ENCODE data around the gene TSEN2.
"Not testable (repeated sequence)": the region's sequence is repeated elsewhere in the genome, so short reads cannot be mapped to it uniquely, and the experiment has no call there.

Gene TSEN2

DNA sequence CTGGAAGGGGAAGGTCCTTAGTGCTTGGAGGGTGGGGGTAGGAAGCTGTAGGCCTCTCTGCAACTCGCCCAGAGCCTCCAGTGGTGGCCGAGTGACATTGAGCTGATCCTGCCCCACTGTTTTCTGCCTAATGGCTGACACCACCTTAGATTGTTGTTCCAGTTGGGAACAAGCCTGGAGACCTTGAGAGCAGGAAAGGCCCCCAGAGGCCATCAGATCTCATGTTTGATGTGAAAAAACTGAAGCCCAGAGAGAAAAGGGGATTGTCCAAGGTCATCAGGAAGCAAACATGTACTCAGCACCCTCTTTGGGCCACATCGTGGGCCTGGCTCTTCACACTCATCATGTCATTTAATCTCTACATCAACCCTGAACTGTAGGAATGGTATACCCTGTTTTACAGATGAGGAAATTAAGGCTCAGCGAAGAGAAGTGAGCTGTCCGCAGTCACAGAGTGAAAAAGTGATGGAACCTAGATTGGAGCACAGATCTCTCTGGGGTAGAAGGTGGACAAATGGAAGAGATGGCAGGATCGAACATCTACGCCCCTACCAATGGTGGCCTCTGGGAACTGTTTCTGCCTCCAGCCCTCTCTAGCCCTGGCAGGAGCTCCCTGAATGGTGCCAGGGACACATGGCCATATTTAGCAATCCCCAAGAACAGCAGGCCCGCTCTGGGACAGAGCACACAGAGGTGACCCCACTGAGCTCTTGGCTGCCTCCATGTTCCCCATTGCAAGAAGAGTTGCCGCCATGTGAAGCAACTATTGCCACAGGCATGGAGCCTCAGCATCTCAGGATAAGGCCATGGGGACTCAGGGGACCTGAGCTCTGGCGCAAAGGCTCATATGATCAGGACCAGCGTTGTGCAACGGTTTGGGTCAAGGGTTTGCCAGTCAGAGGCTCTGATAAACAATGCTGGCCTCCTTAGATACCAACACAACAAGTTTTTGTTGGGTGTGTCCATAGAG, 31.6 kb upstream of the TSEN2 start:
- DNase-seq: no peak

- no peak for DNase-seq
Observed at GRCh38 chr3:12454076-12454815, 30.0 kb upstream of the TSEN2 start.

- DNase-seq: no peak
Observed at GRCh38 chr3:12454816-12455121, 29.5 kb upstream of the TSEN2 start.

DNA sequence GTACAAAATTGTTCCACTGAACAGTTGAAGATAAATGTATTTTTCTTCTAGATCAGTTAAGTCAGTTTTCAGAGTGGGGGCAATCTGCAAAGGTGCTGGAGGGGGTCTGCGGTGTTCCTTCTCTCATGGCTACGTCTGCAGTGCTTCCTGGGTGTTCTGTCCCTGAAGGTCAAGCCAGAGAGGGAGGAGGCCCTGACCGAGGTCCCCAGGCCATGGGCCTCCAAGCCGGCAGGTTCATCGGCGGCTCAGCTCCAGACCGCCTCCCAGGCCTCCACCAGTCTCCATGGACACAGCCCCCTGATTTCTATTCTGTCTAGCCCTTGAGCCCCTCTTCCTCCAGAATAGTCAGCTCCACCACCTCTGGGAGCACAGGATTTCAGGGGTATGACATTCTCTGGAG, 28.5 kb upstream of the TSEN2 start:
- no peak for DNase-seq

DNA sequence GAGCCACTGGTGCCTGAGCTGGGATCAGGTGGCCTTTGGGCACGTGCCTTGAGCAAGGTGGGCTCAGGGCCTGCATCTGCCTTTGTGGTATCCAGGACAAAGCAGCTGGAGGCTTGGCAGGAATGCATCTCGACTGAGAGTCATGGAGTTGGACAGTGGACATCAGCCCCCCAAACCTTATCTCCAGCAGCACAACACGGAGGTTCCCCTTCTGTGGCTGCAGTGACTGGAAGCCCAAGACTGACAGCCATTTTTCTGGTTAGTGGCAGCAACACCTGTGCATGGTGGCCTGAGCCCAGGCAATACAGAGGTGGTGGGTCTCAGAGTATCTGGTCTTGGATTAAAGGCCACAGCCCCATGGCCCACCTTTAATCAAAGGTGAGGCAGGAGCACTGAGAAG, 27.8 kb upstream of the TSEN2 start:
- DNase-seq: no peak

DNA sequence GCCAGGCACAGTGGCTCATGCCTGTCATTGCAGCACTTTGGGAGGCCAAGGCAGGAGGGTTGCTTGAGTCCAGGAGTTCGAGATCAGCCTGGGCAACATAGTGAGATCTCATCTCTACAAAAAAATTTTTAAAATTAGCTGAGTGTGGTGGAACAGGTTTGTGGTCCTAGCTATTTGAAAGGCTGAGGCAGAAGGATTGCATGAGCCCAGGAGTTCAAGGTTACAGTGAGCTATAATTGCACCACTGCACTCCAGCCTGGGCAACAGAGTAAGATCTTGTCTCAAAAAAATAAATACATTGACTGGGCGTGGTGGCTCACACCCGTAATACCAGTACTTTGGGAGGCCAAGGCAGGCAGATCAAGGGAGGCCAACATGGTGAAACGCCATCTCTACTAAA, 26.9 kb upstream of the TSEN2 start:
- DNase-seq: not testable (repeated sequence)

DNA sequence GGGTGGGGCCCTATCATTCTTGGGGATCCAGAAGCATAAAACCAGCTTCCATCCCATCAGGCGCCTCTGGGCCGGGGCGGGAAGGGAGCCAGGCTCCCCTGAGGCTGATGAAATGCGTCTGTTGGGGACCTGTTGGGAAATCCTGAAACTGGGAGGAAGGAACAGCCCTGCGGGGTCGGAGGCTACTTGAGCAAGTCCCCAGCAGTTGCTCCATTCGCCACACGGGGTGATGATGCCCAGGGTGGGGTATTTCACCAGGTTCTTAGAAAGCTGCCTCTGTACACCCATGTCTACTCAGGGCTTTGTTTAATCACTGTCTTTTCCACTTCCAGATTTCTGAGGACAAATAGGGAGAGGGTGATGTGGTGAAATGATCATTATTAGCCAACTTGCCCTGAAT, 25.4 kb upstream of the TSEN2 start:
- no peak for DNase-seq

DNA sequence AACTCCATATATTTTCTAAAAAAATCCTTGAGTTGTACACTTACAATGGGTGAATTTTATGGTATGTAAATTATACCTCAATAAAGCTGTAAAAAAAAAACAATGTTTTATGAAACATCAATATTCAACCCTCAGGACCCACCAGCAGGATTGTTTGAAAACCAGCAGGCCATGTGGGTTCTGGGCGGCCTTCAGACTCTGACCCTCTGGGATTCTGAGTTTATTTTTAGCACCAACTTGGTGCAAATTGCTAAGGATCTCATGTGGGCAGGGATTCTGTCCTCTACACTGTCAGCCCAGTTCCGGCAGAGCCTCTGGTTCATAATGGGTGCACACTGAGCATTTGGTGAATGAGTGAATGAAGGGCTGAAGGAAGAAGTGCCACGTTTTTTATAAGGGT, 24.2 kb upstream of the TSEN2 start:
- no peak for DNase-seq

- DNase-seq: no peak
Observed at GRCh38 chr3:12461097-12461649, 23.1 kb upstream of the TSEN2 start.

DNA sequence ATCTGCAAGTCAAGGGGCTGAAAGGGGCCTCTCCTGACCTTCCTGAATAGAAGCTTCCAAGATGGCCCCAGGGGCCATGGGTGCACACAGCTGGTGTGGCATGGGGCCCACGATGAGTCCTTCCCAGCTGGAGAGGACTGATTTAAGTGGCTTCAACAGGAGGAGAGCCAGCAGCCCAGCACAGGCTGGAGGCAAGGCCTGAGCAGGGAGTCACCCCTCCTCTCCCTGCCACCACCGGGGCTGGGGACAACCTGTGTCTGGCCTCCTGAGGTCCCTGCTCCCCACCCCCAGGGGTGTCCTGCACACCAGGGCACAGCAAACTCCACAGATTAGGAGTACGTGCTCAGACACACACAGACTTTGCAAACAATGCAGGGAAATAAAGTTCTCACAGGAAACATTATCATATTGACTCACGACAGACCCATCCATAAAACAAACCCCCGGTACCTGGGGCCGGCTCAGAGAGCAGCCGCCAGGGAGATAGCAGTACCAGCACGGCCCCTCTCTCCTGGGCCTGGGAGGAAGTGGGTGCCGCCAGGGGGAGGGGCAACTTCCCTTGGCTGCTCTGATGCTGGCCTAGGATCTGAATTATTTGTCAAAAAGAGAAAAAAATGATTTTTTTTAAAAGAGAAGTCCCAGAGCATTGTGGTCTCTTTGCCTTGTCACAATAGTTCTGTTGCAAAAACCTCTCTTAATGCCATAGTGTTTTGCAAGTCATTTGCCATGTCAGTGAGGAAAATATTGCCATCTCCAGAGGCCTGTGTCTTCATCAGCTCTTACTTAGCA, 21.9 kb upstream of the TSEN2 start:
- no peak for DNase-seq

- DNase-seq: no peak
Observed at GRCh38 chr3:12463686-12464085, 20.6 kb upstream of the TSEN2 start.

GRCh38 chr3:12464181-12464580, 20.1 kb upstream of the TSEN2 start:
- no peak for DNase-seq

- DNase-seq: no peak
Observed at GRCh38 chr3:12465151-12465835, 19.0 kb upstream of the TSEN2 start.

GRCh38 chr3:12465836-12466225, 18.4 kb upstream of the TSEN2 start:
- DNase-seq: no peak

- no peak for DNase-seq
Observed at GRCh38 chr3:12467746-12468145, 16.5 kb upstream of the TSEN2 start.

GRCh38 chr3:12468276-12468675, 16.0 kb upstream of the TSEN2 start:
- DNase-seq: no peak

DNA sequence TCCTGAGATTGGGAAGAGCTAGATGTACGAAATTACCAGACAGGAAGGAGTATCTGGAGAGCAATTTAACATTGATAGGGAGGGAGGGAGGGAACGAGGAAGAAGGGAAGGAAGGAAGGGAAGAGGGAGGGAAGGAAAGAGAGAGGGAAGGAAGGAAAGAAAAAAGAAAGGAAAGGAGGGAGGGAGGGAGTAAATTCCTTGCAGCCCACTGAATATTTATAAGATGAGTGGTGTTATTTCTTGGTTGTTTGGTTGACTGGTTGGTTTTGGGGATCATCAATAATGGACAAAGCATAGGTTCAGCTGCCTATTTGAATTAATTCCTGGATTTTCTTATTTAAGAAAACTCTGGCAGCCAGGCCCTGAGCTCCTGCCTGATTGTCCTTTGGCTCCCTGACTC, 15.5 kb upstream of the TSEN2 start:
- no peak for DNase-seq

- not testable (repeated sequence) for DNase-seq
Observed at GRCh38 chr3:12469222-12469621, 15.1 kb upstream of the TSEN2 start.

- no peak for DNase-seq
Observed at GRCh38 chr3:12470111-12470510, 14.2 kb upstream of the TSEN2 start.

- DNase-seq: no peak
Observed at GRCh38 chr3:12470680-12471079, 13.6 kb upstream of the TSEN2 start.

GRCh38 chr3:12471241-12471640, 13.0 kb upstream of the TSEN2 start:
- peak; percentile 54 for DNase-seq

DNA sequence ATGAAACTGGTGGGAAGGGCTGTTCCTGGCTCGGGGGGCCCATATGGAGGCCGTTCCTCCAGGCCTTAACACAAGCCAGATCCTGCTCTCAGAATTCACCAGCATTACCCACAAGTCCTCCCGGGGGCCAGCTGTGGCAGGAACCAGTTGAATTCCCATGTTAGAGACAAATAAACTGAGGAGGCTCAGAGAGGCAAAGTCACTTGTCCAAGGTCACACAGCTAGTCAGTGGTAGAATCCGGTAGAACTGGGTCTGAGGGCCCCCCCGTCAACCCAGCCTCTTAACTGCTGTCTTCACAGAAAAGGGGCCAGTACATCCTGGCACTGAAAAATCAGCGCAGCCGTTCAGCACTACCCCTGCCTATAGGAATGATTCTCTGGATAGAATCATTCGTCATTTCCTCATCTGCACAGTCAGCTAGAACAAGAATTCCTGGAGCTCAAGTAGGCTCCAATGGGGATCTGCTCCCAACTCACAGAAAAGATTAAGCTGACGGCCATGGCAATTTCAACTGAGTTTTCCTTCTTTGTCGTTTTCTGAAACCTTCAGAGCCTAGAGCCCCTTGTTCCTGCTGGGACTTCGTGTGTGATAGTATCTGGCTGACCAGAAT, 12.2 kb upstream of the TSEN2 start:
- no peak for DNase-seq

Measured in 8988T (cell line).